GM12878 (cell line): Measurements from ENCODE around the gene RBMS1. TPM values are rescaled to one million over a fixed set of nuclear protein-coding genes. Genes with fewer than 3 reads are reported as not detected.

Experiments
- ATAC-seq: fragments of 200-7000 bp; cut with Tn5 transposase; 3 replicates; pipeline ENCODE4 v1.9.1; 2020; ENCODE audit warnings: mild to moderate bottlenecking, moderate library complexity
- BruUV-seq: library from RNA; stranded (reverse); fragments of 400-500 nt; replicated peaks from 2 replicates; lab custom pipeline; 2021; lab: Mats Ljungman, UMichigan
- CTCF ChIA-PET: fragments of 300-600 bp; sonication (Branson Sonifier 250); formaldehyde crosslinking; extraction: SDS; loops from one replicate; lab custom pipeline; 2021; ENCODE audit warnings: inconsistent platforms; lab: Yijun Ruan, JAX
- POLR2A ChIA-PET: fragments of 350-600 bp; formaldehyde crosslinking; extraction: SDS; loops from one replicate; lab custom pipeline; 2021; ENCODE audit warnings: inconsistent platforms; lab: Charles Lee
- RAD21 ChIA-PET: fragments of 300-600 bp; sonication (Branson Sonifier 250); formaldehyde crosslinking; loops from one replicate; lab custom pipeline; 2023; ENCODE audit warnings: antibody characterized with exemption; ENCODE audit not compliant: unreplicated experiment; lab: Charles Lee
- SMC1A ChIA-PET: fragments of 300-600 bp; sonication (Branson Sonifier 250); formaldehyde crosslinking; loops from one replicate; lab custom pipeline; 2023; ENCODE audit not compliant: unreplicated experiment, uncharacterized antibody; lab: Charles Lee
- DNase-seq: peaks from one replicate; pipeline ENCODE4 v3.0.0-alpha.2; 2011; ENCODE audit warnings: low read depth, low spot score
- FAIRE-seq: peaks from 3 replicates; lab custom pipeline; 2011; peaks lifted over from hg19 to GRCh38; lab: Jason Lieb, UNC
- H2AFZ ChIP-seq: 2 replicates; pipeline ENCODE4 v1.6.0; 2011; ENCODE audit warnings: low read depth, low read length, control low read depth; ENCODE audit not compliant: control insufficient read depth
- H3K27ac ChIP-seq: 2 replicates; pipeline ENCODE4 v1.5.1; 2011; ENCODE audit warnings: control low read depth; ENCODE audit not compliant: control insufficient read depth, insufficient read depth
- H3K27me3 ChIP-seq, 2 experiments: replicated peaks in 1 of 2; 2 replicates each; pipeline versions ENCODE4 v1.6.0 to v1.6.1; 2011; ENCODE audit warnings: low read length in 1 of 2; ENCODE audit not compliant: control insufficient read depth in 2 of 2, insufficient read depth in 2 of 2
- H3K36me3 ChIP-seq, 2 experiments: 2 replicates each; pipeline ENCODE4 v1.5.1; 2011; ENCODE audit warnings: low read length in 1 of 2; ENCODE audit not compliant: control insufficient read depth in 2 of 2, insufficient read depth in 2 of 2
- H3K4me1 ChIP-seq: 2 replicates; pipeline ENCODE4 v1.6.1; 2011; ENCODE audit warnings: mild to moderate bottlenecking, low read length, moderate library complexity, mixed read lengths; ENCODE audit not compliant: control insufficient read depth, insufficient read depth
- H3K4me2 ChIP-seq: 2 replicates; pipeline ENCODE4 v1.6.0; 2011; ENCODE audit warnings: control low read depth; ENCODE audit not compliant: control insufficient read depth, insufficient read depth
- H3K4me3 ChIP-seq: fragments of 200-600 bp; sonication (generic); 2 replicates; pipeline ENCODE4 v1.5.1; 2016
- H3K79me2 ChIP-seq: 2 replicates; pipeline ENCODE4 v1.6.0; 2011; ENCODE audit warnings: low read length; ENCODE audit not compliant: control insufficient read depth, insufficient read depth
- H3K9ac ChIP-seq: 2 replicates; pipeline ENCODE4 v1.8.0; 2011; ENCODE audit warnings: low read length, control low read depth, mixed read lengths; ENCODE audit not compliant: control insufficient read depth, insufficient read depth
- H3K9me3 ChIP-seq: replicated peaks from 3 replicates; pipeline ENCODE4 v1.5.1; 2011; ENCODE audit warnings: mild to moderate bottlenecking, low read length; ENCODE audit not compliant: control insufficient read depth, insufficient read depth
- H4K20me1 ChIP-seq: 2 replicates; pipeline ENCODE4 v1.6.0; 2011; ENCODE audit not compliant: control insufficient read depth, insufficient read depth
- MEF2B ChIP-seq: fragments of 450-650 bp; IDR thresholded peaks from 2 replicates; pipeline ENCODE4 v1.6.1; 2018; ENCODE audit warnings: mild to moderate bottlenecking, moderate library complexity; ENCODE audit not compliant: partially characterized antibody, poor library complexity, severe bottlenecking
- PML ChIP-seq: IDR thresholded peaks from 2 replicates; pipeline ENCODE4 v1.6.1; 2012; ENCODE audit warnings: low read length, inconsistent platforms
- SUPT20H ChIP-seq: IDR thresholded peaks from 2 replicates; pipeline ENCODE4 v1.6.1; 2011; ENCODE audit warnings: low read depth, mild to moderate bottlenecking, low read length, moderate library complexity, borderline replicate concordance; ENCODE audit not compliant: control insufficient read depth
- YY1 ChIP-seq: IDR thresholded peaks from 2 replicates; pipeline ENCODE4 v1.6.1; 2011; ENCODE audit warnings: low read depth, mild to moderate bottlenecking, low read length
- ZSCAN29 ChIP-seq: fragments of 450-650 bp; IDR thresholded peaks from 2 replicates; pipeline ENCODE4 v1.6.1; 2017; ENCODE audit warnings: mild to moderate bottlenecking, moderate library complexity
- WGBS: methylation state at CpG from one replicate; pipeline ENCODE4 v1.1.6; 2016; ENCODE audit warnings: low lambda C conversion rate; ENCODE audit not compliant: insufficient replicate concordance, insufficient coverage; ENCODE audit errors: missing lambda C conversion rate; 5-methylcytosine and 5-hydroxymethylcytosine counted together
- in situ Hi-C: fragments of 300-500 bp; cut with MboI; formaldehyde crosslinking; loops from 9 replicates; pipeline ENCODE4 v1.14.3; 2018; ENCODE audit warnings: mixed read lengths
- intact Hi-C: fragments of 100-400 bp; cut with micrococcal nuclease; formaldehyde crosslinking; loops from one replicate; pipeline ENCODE4 v1.14.2; 2022; ENCODE audit not compliant: unreplicated experiment
- polyA plus RNA-seq, 11 experiments: library from polyadenylated mRNA; depleted of rRNA in 4 of 11; unstranded in 6 of 11; stranded (reverse) in 5 of 11; fragments of >200 nt; fragmentation: Nextera tagmentation in 4 of 11; fragmentation: Illumina TruSeq in 1 of 11; extraction: Ambion mirVana in 4 of 11; extraction: Trizol in 1 of 11; gene quantifications; 1 replicate in 1 of 11; 2 replicates in 10 of 11; pipeline versions ENCODE4 v1.2.1 to v1.2.3, GENCODE V29; 2011 to 2016; ENCODE audit warnings: inconsistent platforms in 2 of 11, missing spikeins in 2 of 11, low read depth in 1 of 11
- total RNA-seq, 4 experiments: library from RNA; depleted of rRNA in 3 of 4; stranded (reverse); fragments of >200 nt in 3 of 4; fragmentation: Illumina TruSeq in 1 of 4; extraction: Trizol in 1 of 4; gene quantifications; 2 replicates each; pipeline versions ENCODE4 v1.2.1 to v1.2.3, GENCODE V29; 2013 to 2021

The RBMS1 gene
- total and polyA plus RNA-seq, 10 of the 15 experiments (the other 5 are each of a cell fraction or from before 2014, with no cell fraction given): 0.04 to 0.31 (median 0.17) TPM; not detected in 1

DNA sequence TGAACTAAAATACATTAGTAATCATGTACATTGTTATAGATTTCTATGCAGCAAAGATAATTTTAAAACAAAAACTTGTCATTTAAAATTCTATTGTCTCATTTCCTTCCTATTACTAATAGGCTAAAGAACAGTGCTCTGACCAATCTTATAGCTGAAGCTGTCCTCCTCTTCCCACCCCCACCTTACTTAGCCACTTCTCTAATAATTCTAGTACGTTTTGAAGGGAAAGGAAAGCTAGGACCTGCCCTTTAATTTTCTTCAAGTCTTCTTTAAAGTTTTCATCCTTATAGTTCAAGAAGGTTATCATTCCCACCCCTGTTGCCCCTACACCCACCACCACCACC is 121.6 kb downstream of the RBMS1 start (continued):
- TF ChIP-seq MEF2B (no peak), YY1 (no peak), SUPT20H (no peak)

- Histone ChIP-seq H3K27me3 (0 out of 4 replicates have a peak, but pooled peaks cover 0 to 2% of the 10 kb centered on the region in 2 experiments), H3K79me2 (no peaks in the 10 kb centered on the region), H2AFZ (no peak overlapping the region), H3K27ac (no peak overlapping the region), H3K4me3 (no peak overlapping the region), H3K4me2 (no peak overlapping the region), H3K9ac (no peak overlapping the region), H3K4me1 (no peaks in the 10 kb centered on the region), H4K20me1 (no peaks in the 10 kb centered on the region), H3K36me3 (no peaks in the 10 kb centered on the region), H3K9me3 (no peaks in the 10 kb centered on the region)
- no peak for ATAC-seq
- 36% methylated on average over 8 of the region's 8 CpGs for WGBS
- RAD21 ChIA-PET: no interaction called here
- POLR2A ChIA-PET: no interaction called here
- in situ Hi-C loops (no loop called here), intact Hi-C loops (no loop called here)
- FAIRE-seq: no peak
- TF ChIP-seq ZSCAN29 (no peak), PML (no peak)
- no TSS peak for BruUV-seq
- no peak for DNase-seq
- SMC1A ChIA-PET: interaction anchor here (0.8 kb wide), 1 partner anchor 305 kb away, joined by 3 read pairs; no protein-coding TSS in a partner anchor
- CTCF ChIA-PET: interaction anchor here (1.6 kb wide), 1 partner anchor 18 kb away, joined by 4 read pairs; no protein-coding TSS in a partner anchor
Observed at GRCh38 chr2:160371251-160372009, 122.2 kb downstream of the RBMS1 start.
